ENCODE data around the gene HBM.

HBM gene

DNA sequence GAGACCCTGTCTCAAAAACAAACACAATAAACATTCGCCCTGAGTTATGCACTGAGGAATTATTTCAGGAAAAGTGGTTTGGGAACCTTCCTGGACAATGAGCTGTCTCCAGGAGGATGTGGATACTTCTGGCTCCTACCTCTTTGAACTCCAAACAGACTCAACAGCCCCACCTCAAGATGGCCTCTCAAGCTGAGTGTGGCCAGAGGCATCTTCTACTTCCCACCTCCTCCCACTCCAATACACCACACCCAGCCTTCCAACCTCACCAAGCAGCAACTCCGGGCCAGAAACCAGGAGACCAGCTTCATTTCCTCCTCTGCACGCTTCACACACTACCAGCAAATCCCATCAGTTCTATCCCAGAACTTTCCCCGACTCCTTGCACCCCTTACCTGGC lies 26.1 kb downstream of the HBM start:
- no peak for ATAC-seq
- no peak for TF ChIP-seq TSHZ2 (CRISPR knock-in tag; IDR thresholded peaks at IDR 0.05)
- TF ChIP-seq ZFP30 (CRISPR knock-in tag; IDR thresholded peaks at IDR 0.05), result no peak
- TF ChIP-seq TOX (CRISPR knock-in tag; IDR thresholded peaks at IDR 0.05; ENCODE audit: borderline replicate concordance), result no peak
- TF ChIP-seq CSRNP3 (CRISPR knock-in tag; IDR thresholded peaks at IDR 0.05), result no peak
- no peak for TF ChIP-seq TCF4 (CRISPR knock-in tag; IDR thresholded peaks at IDR 0.05; ENCODE audit: borderline replicate concordance)
- TF ChIP-seq PPARA (CRISPR knock-in tag; IDR thresholded peaks at IDR 0.05; ENCODE audit: borderline replicate concordance), result no peak
- no peak for TF ChIP-seq OSR1 (CRISPR knock-in tag; IDR thresholded peaks at IDR 0.05)
- no peak for TF ChIP-seq ZNF70 (CRISPR knock-in tag; IDR thresholded peaks at IDR 0.05)
- TF ChIP-seq ARNTL (CRISPR knock-in tag; IDR thresholded peaks at IDR 0.05; ENCODE audit: borderline replicate concordance, low read depth), result no peak
- TF ChIP-seq ZNF565 (CRISPR knock-in tag; conservative IDR thresholded peaks at IDR 0.05; ENCODE audit: low read depth), result no peak
- no peak for TF ChIP-seq RARB (CRISPR knock-in tag; IDR thresholded peaks at IDR 0.05)
- no peak for TF ChIP-seq SNAI2 (CRISPR knock-in tag; IDR thresholded peaks at IDR 0.05)
- TF ChIP-seq BACH2 (CRISPR knock-in tag; IDR thresholded peaks at IDR 0.05; ENCODE audit: borderline replicate concordance), result no peak
- TF ChIP-seq ISL1 (CRISPR knock-in tag; IDR thresholded peaks at IDR 0.05), result no peak
- no peak for TF ChIP-seq ZNF8 (CRISPR knock-in tag; IDR thresholded peaks at IDR 0.05)
- TF ChIP-seq POU6F1 (CRISPR knock-in tag; IDR thresholded peaks at IDR 0.05; ENCODE audit: borderline replicate concordance, low read depth), result no peak
- no peak for TF ChIP-seq ESRRG (CRISPR knock-in tag; IDR thresholded peaks at IDR 0.05)
- TF ChIP-seq, protein P1, sequence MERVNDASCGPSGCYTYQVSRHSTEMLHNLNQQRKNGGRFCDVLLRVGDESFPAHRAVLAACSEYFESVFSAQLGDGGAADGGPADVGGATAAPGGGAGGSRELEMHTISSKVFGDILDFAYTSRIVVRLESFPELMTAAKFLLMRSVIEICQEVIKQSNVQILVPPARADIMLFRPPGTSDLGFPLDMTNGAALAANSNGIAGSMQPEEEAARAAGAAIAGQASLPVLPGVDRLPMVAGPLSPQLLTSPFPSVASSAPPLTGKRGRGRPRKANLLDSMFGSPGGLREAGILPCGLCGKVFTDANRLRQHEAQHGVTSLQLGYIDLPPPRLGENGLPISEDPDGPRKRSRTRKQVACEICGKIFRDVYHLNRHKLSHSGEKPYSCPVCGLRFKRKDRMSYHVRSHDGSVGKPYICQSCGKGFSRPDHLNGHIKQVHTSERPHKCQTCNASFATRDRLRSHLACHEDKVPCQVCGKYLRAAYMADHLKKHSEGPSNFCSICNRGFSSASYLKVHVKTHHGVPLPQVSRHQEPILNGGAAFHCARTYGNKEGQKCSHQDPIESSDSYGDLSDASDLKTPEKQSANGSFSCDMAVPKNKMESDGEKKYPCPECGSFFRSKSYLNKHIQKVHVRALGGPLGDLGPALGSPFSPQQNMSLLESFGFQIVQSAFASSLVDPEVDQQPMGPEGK (CRISPR knock-in tag; IDR thresholded peaks at IDR 0.05; ENCODE audit: borderline replicate concordance), result no peak
- TF ChIP-seq ZFP3 (CRISPR knock-in tag; IDR thresholded peaks at IDR 0.05), result no peak
- no peak for TF ChIP-seq ZC3H10 (CRISPR knock-in tag; IDR thresholded peaks at IDR 0.05)

- TF ChIP-seq SNAI2 (CRISPR knock-in tag; IDR thresholded peaks at IDR 0.05) (no peak), CSRNP3 (CRISPR knock-in tag; IDR thresholded peaks at IDR 0.05) (no peak), ARNTL (CRISPR knock-in tag; IDR thresholded peaks at IDR 0.05; ENCODE audit: borderline replicate concordance, low read depth) (no peak), ZNF565 (CRISPR knock-in tag; conservative IDR thresholded peaks at IDR 0.05; ENCODE audit: low read depth) (no peak), ZNF70 (CRISPR knock-in tag; IDR thresholded peaks at IDR 0.05) (no peak), POU6F1 (CRISPR knock-in tag; IDR thresholded peaks at IDR 0.05; ENCODE audit: borderline replicate concordance, low read depth) (no peak), CREB5 (CRISPR knock-in tag; IDR thresholded peaks at IDR 0.05; ENCODE audit: low read depth) (no peak), OSR1 (CRISPR knock-in tag; IDR thresholded peaks at IDR 0.05) (no peak), RARB (CRISPR knock-in tag; IDR thresholded peaks at IDR 0.05) (no peak), ZFP30 (CRISPR knock-in tag; IDR thresholded peaks at IDR 0.05) (no peak), ZFP3 (CRISPR knock-in tag; IDR thresholded peaks at IDR 0.05) (no peak), BACH2 (CRISPR knock-in tag; IDR thresholded peaks at IDR 0.05; ENCODE audit: borderline replicate concordance) (no peak), GLIS3 (CRISPR knock-in tag; IDR thresholded peaks at IDR 0.05) (no peak), ISL1 (CRISPR knock-in tag; IDR thresholded peaks at IDR 0.05) (no peak), TOX (CRISPR knock-in tag; IDR thresholded peaks at IDR 0.05; ENCODE audit: borderline replicate concordance) (no peak), ZNF8 (CRISPR knock-in tag; IDR thresholded peaks at IDR 0.05) (no peak)
- TF ChIP-seq, protein P1 (CRISPR knock-in tag; IDR thresholded peaks at IDR 0.05; ENCODE audit: borderline replicate concordance), result no peak
- no peak for ATAC-seq
Measured at GRCh38 chr16:192686-193085, 26.9 kb downstream of the HBM start.

Data from SK-N-SH treated with all-trans-retinoic acid at 6 μM for 48 hours (cell line).